ENCODE results near the gene FBXO5. TPM values are rescaled to one million over a fixed set of nuclear protein-coding genes. Genes with fewer than 3 reads are reported as not detected.
A peak's percentile ranks its signal among the peaks of the same experiment; 100 is the strongest.

The FBXO5 gene
- polyA plus RNA-seq, 1 of the 3 experiments (the other 2 are of a cell fraction) = 12.5 TPM

GRCh38 chr6:152952045-152952444 is 30.8 kb downstream of the FBXO5 start (continued):
- TF ChIP-seq IRF3 (IDR thresholded peaks at IDR 0.05; ENCODE audit: low read depth, low read length) = no peak
- TF ChIP-seq SMC3 (IDR thresholded peaks at IDR 0.05; ENCODE audit: low read depth, low read length) = no peak

- H3K79me2 ChIP-seq (ENCODE audit: insufficient read depth) = no peaks in the 10 kb centered on the region
- H3K4me2 ChIP-seq = no peak overlapping the region
- TF ChIP-seq JUND (IDR thresholded peaks at IDR 0.05) (no peak), GABPA (IDR thresholded peaks at IDR 0.05; ENCODE audit: low read depth) (no peak), TEAD4 (IDR thresholded peaks at IDR 0.05; ENCODE audit: borderline replicate concordance, insufficient read depth) (no peak), RXRA (IDR thresholded peaks at IDR 0.05; ENCODE audit: borderline replicate concordance, low read depth) (no peak), NRF1 (IDR thresholded peaks at IDR 0.05; ENCODE audit: low read depth, low read length) (no peak), TAF1 (IDR thresholded peaks at IDR 0.05; ENCODE audit: borderline replicate concordance, low read depth, low read length) (no peak), FOXM1 (IDR thresholded peaks at IDR 0.05; ENCODE audit: low read depth) (no peak)
- 73% methylated on average over 3 of the region's 3 CpGs for WGBS (ENCODE audit: low lambda C conversion rate)
- ChIA-PET POLR2A (no interaction called here), CTCF (interaction anchor here (0.9 to 6.7 kb wide), 9 partner anchors 52 to 465 kb away, joined by 3 to 156 read pairs (median 6); partner anchors contain the start of gene VIP)
- H3K9me2 ChIP-seq = no peaks in the 10 kb centered on the region
- DNase-seq = no peak
- H2AFZ ChIP-seq (ENCODE audit: low read depth) = no peak overlapping the region
- peaks cover 2 to 13% of the 10 kb centered on the region in 2 experiments; a peak in 3 of 4 replicates for H3K4me1 ChIP-seq (ENCODE audit: control insufficient read depth in 1 of 2, insufficient read depth in 2 of 2, low read depth in 1 of 2, low read length in 1 of 2)
- no peaks in the 10 kb centered on the region for H3K27me3 ChIP-seq (ENCODE audit: insufficient read depth)
- H3K9me3 ChIP-seq = no peaks in the 10 kb centered on the region
- H3K4me3 ChIP-seq (ENCODE audit: low read depth in 2 of 2, low read length in 1 of 2) = no peak overlapping the region
- H4K20me1 ChIP-seq (ENCODE audit: insufficient read depth) = no peaks in the 10 kb centered on the region
- H3K36me3 ChIP-seq (replicated peaks in 1 of 2; ENCODE audit: control insufficient read depth in 1 of 2, insufficient read depth in 2 of 2, low read length in 1 of 2) = no peaks in the 10 kb centered on the region
- H3F3A ChIP-seq (replicated peaks; ENCODE audit: insufficient read depth) = peaks cover 7% of the 10 kb centered on the region
- no peak overlapping the region for H3K27ac ChIP-seq (ENCODE audit: low read depth in 2 of 2, low read length in 1 of 2)
- H3K9ac ChIP-seq = no peak overlapping the region
Measured at GRCh38 chr6:152950240-152950639, 32.6 kb downstream of the FBXO5 start.

GRCh38 chr6:152948150-152948768 is 34.6 kb downstream of the FBXO5 start:
- peak; percentile 49 for DNase-seq

More at GRCh38 chr6:152948150-152948768, 34.6 kb downstream of the FBXO5 start:
- H3K36me3 ChIP-seq (replicated peaks in 1 of 2; ENCODE audit: control insufficient read depth in 1 of 2, insufficient read depth in 2 of 2, low read length in 1 of 2) = no peaks in the 10 kb centered on the region
- TF ChIP-seq PBX3 (IDR thresholded peaks at IDR 0.05) = no peak
- TF ChIP-seq SIN3A (IDR thresholded peaks at IDR 0.05; ENCODE audit: borderline replicate concordance, low read depth, low read length) = no peak
- TF ChIP-seq GABPA (IDR thresholded peaks at IDR 0.05; ENCODE audit: low read depth) = no peak
- peak; percentile 96 for TF ChIP-seq RAD21 (IDR thresholded peaks at IDR 0.05; ENCODE audit: low read length)
- TF ChIP-seq CTCF (IDR thresholded peaks at IDR 0.05) = peak; percentile 71
- TF ChIP-seq NRF1 (IDR thresholded peaks at IDR 0.05; ENCODE audit: low read depth, low read length) = no peak
- no peak for TF ChIP-seq GATA2 (CRISPR knock-in tag; IDR thresholded peaks at IDR 0.05)
- no peak for TF ChIP-seq IRF3 (IDR thresholded peaks at IDR 0.05; ENCODE audit: low read depth, low read length)
- peak; percentile 89 for TF ChIP-seq SMC3 (IDR thresholded peaks at IDR 0.05; ENCODE audit: low read depth, low read length)
- no peaks in the 10 kb centered on the region for H3K9me2 ChIP-seq
- ChIA-PET CTCF (interaction anchor here (0.6 to 6.7 kb wide), 57 partner anchors 9 to 673 kb away, joined by 3 to 156 read pairs (median 4); partner anchors contain the start of gene VIP), POLR2A (no interaction called here)
- H3K27me3 ChIP-seq (ENCODE audit: insufficient read depth) = no peaks in the 10 kb centered on the region
- no peaks in the 10 kb centered on the region for H4K20me1 ChIP-seq (ENCODE audit: insufficient read depth)
- H3K9ac ChIP-seq = no peak overlapping the region
- H3K4me2 ChIP-seq = peak overlapping the region; percentile 36
- peaks cover 2 to 13% of the 10 kb centered on the region in 2 experiments; a peak in 3 of 4 replicates for H3K4me1 ChIP-seq (ENCODE audit: control insufficient read depth in 1 of 2, insufficient read depth in 2 of 2, low read depth in 1 of 2, low read length in 1 of 2)
- no peaks in the 10 kb centered on the region for H3K79me2 ChIP-seq (ENCODE audit: insufficient read depth)
- peak overlapping the region; percentile 24 to 28; a peak in 2 of 4 replicates for H3K4me3 ChIP-seq (ENCODE audit: low read depth in 2 of 2, low read length in 1 of 2)
- H3K27ac ChIP-seq (ENCODE audit: low read depth in 2 of 2, low read length in 1 of 2) = no peak overlapping the region
- H3F3A ChIP-seq (replicated peaks; ENCODE audit: insufficient read depth) = peaks cover 7% of the 10 kb centered on the region
- peak overlapping the region; percentile 95; the same call in 1 of the 2 replicates for H2AFZ ChIP-seq (ENCODE audit: low read depth)
- WGBS (ENCODE audit: low lambda C conversion rate) = 13% methylated on average over 9 of the region's 9 CpGs
- no peaks in the 10 kb centered on the region; the same call in 1 of the 2 replicates for H3K9me3 ChIP-seq
